Bronchial epithelial cell (primary cell): ENCODE data around the gene NDC1. TPM values are rescaled to one million over a fixed set of nuclear protein-coding genes. Genes with fewer than 3 reads are reported as not detected.

Source experiments
- DNase-seq: peaks from one replicate; pipeline ENCODE4 v3.0.0-alpha.2; 2010; ENCODE audit warnings: low read depth
- FAIRE-seq: peaks from 2 replicates; lab custom pipeline; 2011; peaks lifted over from hg19 to GRCh38; lab: Jason Lieb, UNC
- H3K27me3 ChIP-seq: 2 replicates; pipeline ENCODE4 v1.5.1; 2011; ENCODE audit warnings: low read length; ENCODE audit not compliant: control insufficient read depth, insufficient read depth
- H3K36me3 ChIP-seq: 2 replicates; pipeline ENCODE4 v1.5.1; 2011; ENCODE audit warnings: low read length; ENCODE audit not compliant: control insufficient read depth, insufficient read depth
- H3K4me3 ChIP-seq: 2 replicates; pipeline ENCODE4 v1.5.1; 2011; ENCODE audit warnings: mild to moderate bottlenecking, low read depth, low read length, control low read depth
- CTCF ChIP-seq: IDR thresholded peaks from 2 replicates; pipeline ENCODE4 v1.5.1; 2011; ENCODE audit warnings: mild to moderate bottlenecking, moderate library complexity, low read length, control low read depth, inconsistent platforms; ENCODE audit not compliant: insufficient read depth, severe bottlenecking
- total RNA-seq: library from RNA; depleted of rRNA; stranded (reverse); fragments of >200 nt; gene quantifications from 2 replicates; pipeline ENCODE4 v1.2.1, GENCODE V29; 2014

Gene NDC1
- total RNA-seq, 1 donor from 2014 or later = 16.1 TPM

GRCh38 chr1:53755874-53756273 is 82.2 kb downstream of the NDC1 start:
- FAIRE-seq (no peak), DNase-seq (no peak)
- H3K27me3 ChIP-seq = no peaks in the 10 kb centered on the region
- no peaks in the 10 kb centered on the region for H3K36me3 ChIP-seq
- H3K4me3 ChIP-seq = no peak overlapping the region
- no peak for TF ChIP-seq CTCF

GRCh38 chr1:53754484-53755312 is 83.4 kb downstream of the NDC1 start:
- no peaks in the 10 kb centered on the region for H3K36me3 ChIP-seq
- no peak overlapping the region for H3K4me3 ChIP-seq
- H3K27me3 ChIP-seq = no peaks in the 10 kb centered on the region
- peak; percentile 67 for TF ChIP-seq CTCF
- FAIRE-seq (no peak), DNase-seq (peak; percentile 50)

- FAIRE-seq (no peak), DNase-seq (no peak)
- no peak for TF ChIP-seq CTCF
- no peak overlapping the region for H3K4me3 ChIP-seq
- no peaks in the 10 kb centered on the region for H3K36me3 ChIP-seq
- H3K27me3 ChIP-seq = no peaks in the 10 kb centered on the region
Observed at GRCh38 chr1:53752281-53752680, 85.8 kb downstream of the NDC1 start.

- peaks cover 1% of the 10 kb centered on the region for H3K27me3 ChIP-seq
- DNase-seq (no peak), FAIRE-seq (no peak)
- no peak overlapping the region for H3K4me3 ChIP-seq
- H3K36me3 ChIP-seq = no peaks in the 10 kb centered on the region
- no peak for TF ChIP-seq CTCF
Observed at GRCh38 chr1:53747841-53748240, 90.3 kb downstream of the NDC1 start.

GRCh38 chr1:53740621-53741105 is 97.4 kb downstream of the NDC1 start:
- Histone ChIP-seq H3K36me3 (no peaks in the 10 kb centered on the region), H3K4me3 (no peak overlapping the region), H3K27me3 (peaks cover 20% of the 10 kb centered on the region)
- TF ChIP-seq CTCF = no peak
- DNase-seq (no peak), FAIRE-seq (no peak)
